GM06990 (cell line): ENCODE results near the gene JMJD8.

Source experiments
- DNase-seq: peaks from one replicate; pipeline ENCODE4 v3.0.0-alpha.2; 2011; ENCODE audit not compliant: insufficient read length; ENCODE audit errors: extremely low read depth
- H3K27me3 ChIP-seq: replicated peaks from 2 replicates; pipeline ENCODE4 v1.6.0; 2011; ENCODE audit warnings: low read length; ENCODE audit not compliant: control insufficient read depth, insufficient read depth
- H3K36me3 ChIP-seq: 2 replicates; pipeline ENCODE4 v1.5.1; 2011; ENCODE audit warnings: low read length; ENCODE audit not compliant: control insufficient read depth, insufficient read depth
- H3K4me3 ChIP-seq: replicated peaks from 2 replicates; pipeline ENCODE4 v1.5.1; 2011; ENCODE audit warnings: low read depth, mild to moderate bottlenecking, control low read depth, low read length
- TF ChIP-seq, protein P1 (sequence below): IDR thresholded peaks from 2 replicates; pipeline ENCODE4 v1.5.1; 2011; ENCODE audit warnings: low read length, control low read depth, mild to moderate bottlenecking, inconsistent platforms; ENCODE audit not compliant: insufficient read depth, poor library complexity, severe bottlenecking

The JMJD8 gene

DNA sequence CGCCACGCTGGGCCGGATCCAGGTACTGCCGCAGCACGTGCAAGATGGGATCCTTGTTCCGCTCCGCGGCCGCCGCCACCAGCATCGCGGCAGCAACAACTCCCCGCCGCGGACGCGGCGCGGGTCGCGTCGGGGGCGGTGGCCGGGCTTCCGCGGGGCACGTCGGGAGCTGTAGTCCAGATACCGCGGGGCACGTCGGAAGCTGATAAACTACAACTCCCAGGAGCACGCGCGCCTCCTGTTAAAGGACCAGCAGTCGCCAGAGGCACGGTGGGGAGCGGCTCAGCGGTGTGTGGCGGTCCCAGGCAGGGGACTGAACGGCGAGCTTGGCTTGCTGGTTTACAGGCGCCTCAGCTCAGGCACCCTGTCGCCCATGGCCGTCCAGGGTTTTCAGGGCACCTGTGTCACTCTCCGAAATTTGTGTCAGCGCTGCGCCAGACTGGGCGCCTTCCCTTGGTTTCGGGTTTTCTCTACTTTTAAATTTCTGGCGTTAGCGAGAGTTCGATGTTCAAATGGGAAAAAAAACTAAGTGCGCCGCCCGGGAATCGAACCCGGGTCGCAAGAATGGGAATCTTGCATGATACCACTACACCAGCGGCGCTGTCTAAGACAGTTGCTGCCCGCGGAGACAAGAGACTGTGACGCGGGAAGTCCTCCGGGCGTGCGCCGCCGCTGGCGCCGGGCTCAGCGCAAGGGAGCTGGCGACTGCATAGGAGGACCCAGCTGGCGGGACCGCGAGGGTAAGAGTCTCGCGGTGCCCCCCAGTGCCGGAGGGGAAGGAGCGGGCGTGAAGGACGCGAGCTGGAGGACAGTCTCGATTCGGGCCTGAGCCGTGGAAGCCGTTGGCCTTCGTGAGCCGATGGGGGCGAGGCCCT lies 47.7 kb downstream of the JMJD8 start, which contains the start of gene METTL26:
TSS of gene METTL26 (minus strand) at position 100 of the 875 bp plus-strand sequence. CDS start at position 85, 15 bp downstream.
- TF ChIP-seq, protein P1, sequence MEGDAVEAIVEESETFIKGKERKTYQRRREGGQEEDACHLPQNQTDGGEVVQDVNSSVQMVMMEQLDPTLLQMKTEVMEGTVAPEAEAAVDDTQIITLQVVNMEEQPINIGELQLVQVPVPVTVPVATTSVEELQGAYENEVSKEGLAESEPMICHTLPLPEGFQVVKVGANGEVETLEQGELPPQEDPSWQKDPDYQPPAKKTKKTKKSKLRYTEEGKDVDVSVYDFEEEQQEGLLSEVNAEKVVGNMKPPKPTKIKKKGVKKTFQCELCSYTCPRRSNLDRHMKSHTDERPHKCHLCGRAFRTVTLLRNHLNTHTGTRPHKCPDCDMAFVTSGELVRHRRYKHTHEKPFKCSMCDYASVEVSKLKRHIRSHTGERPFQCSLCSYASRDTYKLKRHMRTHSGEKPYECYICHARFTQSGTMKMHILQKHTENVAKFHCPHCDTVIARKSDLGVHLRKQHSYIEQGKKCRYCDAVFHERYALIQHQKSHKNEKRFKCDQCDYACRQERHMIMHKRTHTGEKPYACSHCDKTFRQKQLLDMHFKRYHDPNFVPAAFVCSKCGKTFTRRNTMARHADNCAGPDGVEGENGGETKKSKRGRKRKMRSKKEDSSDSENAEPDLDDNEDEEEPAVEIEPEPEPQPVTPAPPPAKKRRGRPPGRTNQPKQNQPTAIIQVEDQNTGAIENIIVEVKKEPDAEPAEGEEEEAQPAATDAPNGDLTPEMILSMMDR = no peak
- H3K27me3 ChIP-seq = no peaks in the 10 kb centered on the region
- H3K36me3 ChIP-seq = peaks cover 4% of the 10 kb centered on the region; the same call in 1 of the 2 replicates
- DNase-seq = peak; percentile 93
- H3K4me3 ChIP-seq = peak within 1 kb of the TSS; percentile 86

DNA sequence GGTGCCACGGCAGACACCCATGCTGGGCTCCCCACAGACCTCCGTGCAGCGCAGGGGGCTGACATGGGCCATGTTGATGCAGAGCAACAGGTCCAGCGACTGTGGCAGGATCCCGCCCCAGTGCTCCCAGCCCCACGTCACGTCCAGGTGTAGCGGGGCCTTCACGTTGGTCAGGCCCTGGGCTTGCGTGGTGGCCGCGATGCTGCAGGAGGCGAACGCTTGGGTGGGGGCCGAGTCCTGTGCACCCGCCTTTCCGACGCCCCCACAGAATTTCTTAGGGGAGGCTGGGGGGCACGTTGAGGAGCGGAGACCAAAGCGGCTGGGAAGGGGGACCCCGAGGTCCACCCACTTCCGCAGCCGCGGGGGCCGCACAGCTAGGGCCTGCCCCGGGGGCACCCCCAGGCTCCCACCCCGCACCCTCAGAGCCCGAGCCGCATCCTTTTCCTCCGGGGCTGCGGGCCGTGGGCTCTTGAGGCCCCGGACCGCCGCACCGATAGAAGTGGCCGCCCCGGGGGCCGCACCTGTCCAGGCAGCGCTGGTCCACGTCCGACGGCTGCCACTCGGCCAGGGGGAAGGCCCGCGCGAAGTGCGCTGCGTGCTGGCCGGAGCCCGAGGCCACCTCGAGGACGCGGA lies 48.4 kb downstream of the JMJD8 start:
- no peaks in the 10 kb centered on the region for H3K27me3 ChIP-seq
- no peak for DNase-seq
- H3K36me3 ChIP-seq = peaks cover 4% of the 10 kb centered on the region; the same call in 1 of the 2 replicates
- peak overlapping the region; percentile 86 for H3K4me3 ChIP-seq
- TF ChIP-seq, protein P1 = no peak

- Histone ChIP-seq H3K27me3 (no peaks in the 10 kb centered on the region), H3K36me3 (peaks cover 4% of the 10 kb centered on the region; the same call in 1 of the 2 replicates), H3K4me3 (peak overlapping the region; percentile 86)
- TF ChIP-seq, protein P1 = no peak
- no peak for DNase-seq
Observed at GRCh38 chr16:634996-635395, 49.1 kb downstream of the JMJD8 start.

DNA sequence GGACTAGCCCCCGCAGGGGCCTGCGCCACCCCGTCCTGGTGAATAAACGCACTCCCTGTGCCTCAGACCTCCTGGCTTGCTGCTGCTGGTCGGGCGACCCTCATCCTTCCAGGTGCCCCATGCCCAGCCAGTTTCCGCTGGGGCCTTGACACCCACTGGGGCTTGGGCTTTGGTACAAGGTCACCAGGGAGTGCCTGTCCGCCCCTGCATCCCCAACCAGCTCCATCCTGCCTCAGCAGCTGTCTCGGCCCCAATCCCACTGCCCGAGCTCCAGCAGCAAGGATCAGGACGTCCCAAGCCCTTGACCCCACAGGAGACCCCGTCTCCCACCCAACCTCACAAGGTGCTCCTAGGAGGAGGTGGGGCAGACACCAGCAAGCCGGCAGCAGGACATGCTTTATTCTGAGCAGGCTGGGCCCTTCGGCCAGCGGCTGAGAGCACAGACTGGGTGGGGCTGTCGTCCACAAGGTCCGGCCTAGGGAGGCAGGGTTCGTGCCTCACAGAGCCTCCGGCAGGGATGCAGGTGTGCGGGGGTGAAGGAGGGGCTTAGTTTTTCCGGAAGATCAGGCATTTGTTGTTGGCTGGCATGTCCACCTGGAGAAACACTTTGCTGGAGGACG lies 50.0 kb downstream of the JMJD8 start:
- TF ChIP-seq, protein P1 = no peak
- DNase-seq = no peak

DNA sequence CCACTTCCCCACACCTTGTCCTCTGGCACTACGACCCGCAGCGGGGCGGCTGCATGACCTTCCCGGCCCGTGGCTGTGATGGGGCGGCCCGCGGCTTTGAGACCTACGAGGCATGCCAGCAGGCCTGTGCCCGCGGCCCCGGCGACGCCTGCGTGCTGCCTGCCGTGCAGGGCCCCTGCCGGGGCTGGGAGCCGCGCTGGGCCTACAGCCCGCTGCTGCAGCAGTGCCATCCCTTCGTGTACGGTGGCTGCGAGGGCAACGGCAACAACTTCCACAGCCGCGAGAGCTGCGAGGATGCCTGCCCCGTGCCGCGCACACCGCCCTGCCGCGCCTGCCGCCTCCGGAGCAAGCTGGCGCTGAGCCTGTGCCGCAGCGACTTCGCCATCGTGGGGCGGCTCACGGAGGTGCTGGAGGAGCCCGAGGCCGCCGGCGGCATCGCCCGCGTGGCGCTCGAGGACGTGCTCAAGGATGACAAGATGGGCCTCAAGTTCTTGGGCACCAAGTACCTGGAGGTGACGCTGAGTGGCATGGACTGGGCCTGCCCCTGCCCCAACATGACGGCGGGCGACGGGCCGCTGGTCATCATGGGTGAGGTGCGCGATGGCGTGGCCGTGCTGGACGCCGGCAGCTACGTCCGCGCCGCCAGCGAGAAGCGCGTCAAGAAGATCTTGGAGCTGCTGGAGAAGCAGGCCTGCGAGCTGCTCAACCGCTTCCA lies 50.6 kb downstream of the JMJD8 start:
- TF ChIP-seq, protein P1 = no peak
- Histone ChIP-seq H3K4me3 (no peak overlapping the region), H3K36me3 (peaks cover 4% of the 10 kb centered on the region; the same call in 1 of the 2 replicates), H3K27me3 (no peaks in the 10 kb centered on the region)
- DNase-seq = no peak

More for the DNA sequence above, 50.0 kb downstream of the JMJD8 start:
- Histone ChIP-seq H3K36me3 (peaks cover 4% of the 10 kb centered on the region; the same call in 1 of the 2 replicates), H3K27me3 (no peaks in the 10 kb centered on the region), H3K4me3 (no peak overlapping the region)
